HL-60/S4 treated with phorbol 12-myristate 13-acetate at 8.2 ng/mL for 4 days and 3 days (cell line): ENCODE measurements around the gene CACNA1D.
"Not testable (repeated sequence)": the region's sequence is repeated elsewhere in the genome, so short reads cannot be mapped to it uniquely, and the experiment has no call there.

ENCODE experiments used
- in situ Hi-C: fragments of 300-500 bp; cut with MboI; formaldehyde crosslinking; loops from 2 replicates; pipeline ENCODE4 v1.15.0; 2022; ENCODE audit warnings: low sequenced_read_pairs

The CACNA1D gene

GRCh38 chr3:53612508-53612907 is 118.1 kb downstream of the CACNA1D start:
- in situ Hi-C loops = no loop called here

- in situ Hi-C loops = no loop called here
These were observed 118.7 kb downstream of the CACNA1D start for GRCh38 chr3:53613125-53613524.

DNA sequence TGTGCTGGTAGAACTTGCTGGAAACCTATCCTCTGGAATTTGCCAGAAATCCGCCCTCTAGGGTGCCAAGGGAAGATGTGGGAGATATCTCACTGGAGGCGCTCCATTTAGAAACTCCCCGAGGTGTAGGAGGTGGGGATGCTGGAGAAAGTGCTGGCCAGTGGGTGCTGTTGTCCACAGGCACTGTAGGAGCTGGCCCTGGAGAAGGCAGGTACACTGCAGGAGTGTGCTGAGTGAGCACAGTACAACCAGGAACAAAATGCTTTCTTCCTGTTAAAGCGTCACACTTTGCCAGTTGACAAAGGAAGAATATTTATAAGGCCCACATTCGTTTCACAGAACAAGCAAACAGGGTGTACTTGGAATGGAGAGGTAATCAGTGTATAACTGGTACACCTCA is 119.9 kb downstream of the CACNA1D start:
- in situ Hi-C loops = no loop called here

GRCh38 chr3:53616321-53616720 is 121.9 kb downstream of the CACNA1D start:
- in situ Hi-C loops = no loop called here

DNA sequence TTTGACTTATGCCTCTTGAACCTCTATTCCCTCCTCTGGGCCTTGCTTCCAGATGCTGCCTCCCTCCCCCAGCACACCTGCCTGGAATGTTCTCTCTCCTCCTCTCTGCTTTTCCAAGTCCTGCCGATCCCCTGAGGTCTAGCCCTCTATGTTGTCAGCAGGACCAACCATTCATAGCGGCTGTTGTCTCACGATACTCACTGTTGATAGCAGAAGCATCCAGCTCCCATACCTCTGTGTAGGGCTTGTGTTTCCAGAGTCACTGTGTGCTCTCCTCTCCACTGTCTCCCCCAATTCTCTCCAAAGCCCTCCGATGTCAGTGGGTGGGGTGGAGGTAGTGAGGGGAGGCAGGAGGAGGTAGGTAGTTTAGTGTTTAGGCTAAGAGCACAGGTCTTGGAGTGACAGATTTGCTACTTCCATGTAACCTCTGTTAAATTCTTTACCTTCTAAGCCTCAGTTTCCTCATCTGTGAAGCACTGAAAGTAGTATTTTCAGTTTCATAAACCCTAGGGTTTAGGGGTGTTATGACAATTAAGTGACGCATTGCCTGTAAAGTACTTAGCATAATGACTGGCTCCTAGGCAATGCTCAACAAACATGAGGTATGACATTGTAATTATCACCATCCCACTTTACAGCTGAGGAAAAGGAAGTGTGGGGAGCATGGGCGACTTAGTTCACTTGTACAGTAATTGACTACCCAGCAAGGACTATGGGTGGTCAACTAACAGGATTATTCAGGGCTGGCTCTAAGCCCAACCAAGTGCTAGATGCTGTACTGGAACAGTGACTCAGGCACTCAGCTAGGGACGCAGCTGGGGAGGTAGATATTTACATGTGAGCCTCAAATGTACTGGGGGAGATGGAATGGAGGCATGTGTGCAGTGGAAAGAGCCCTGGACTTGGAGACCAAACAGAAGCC is 122.8 kb downstream of the CACNA1D start:
- in situ Hi-C loops = no loop called here

GRCh38 chr3:53617893-53618523 is 123.6 kb downstream of the CACNA1D start:
- in situ Hi-C loops = no loop called here

DNA sequence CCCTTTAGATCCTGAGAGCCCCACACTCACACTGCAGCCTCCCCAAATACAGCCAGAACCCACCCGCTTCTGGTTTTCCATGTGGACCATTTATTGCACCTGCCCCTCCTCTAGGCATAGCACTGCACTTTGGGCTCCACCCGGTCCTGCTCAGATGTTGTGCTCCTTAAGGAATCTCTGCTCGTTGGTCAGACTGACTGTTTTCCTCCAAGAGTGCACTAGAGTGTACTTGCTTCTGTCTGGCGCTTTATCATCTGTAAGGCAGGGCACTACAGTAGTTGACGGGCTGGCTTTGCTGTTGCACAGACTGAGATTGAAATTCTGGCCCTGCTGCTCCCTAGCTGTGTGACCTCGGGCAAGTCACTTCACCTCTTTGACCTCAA is 124.1 kb downstream of the CACNA1D start:
- in situ Hi-C loops = no loop called here

DNA sequence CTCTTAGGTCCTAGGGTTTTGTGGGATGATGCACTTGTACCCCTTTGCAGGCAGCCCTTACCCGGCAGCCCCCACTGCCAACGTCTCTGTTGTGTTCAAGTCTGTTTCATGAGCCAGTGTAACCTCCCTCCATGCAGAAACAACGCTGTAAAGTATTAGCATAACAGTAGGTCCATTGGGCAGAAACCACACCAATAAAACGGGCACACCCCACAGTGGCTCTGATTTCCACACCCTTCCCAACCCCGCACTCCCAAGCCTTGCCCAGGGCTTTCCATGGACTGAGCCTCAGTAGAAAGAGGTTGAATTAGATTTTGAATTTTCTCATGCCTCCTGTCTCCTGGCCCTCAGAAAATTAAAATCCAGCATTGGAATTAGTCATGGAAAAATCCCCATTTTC is 124.5 kb downstream of the CACNA1D start:
- in situ Hi-C loops = no loop called here

- in situ Hi-C loops = no loop called here
These were observed 129.8 kb downstream of the CACNA1D start for GRCh38 chr3:53624061-53624857.

GRCh38 chr3:53626876-53627275 is 132.5 kb downstream of the CACNA1D start:
- in situ Hi-C loops = no loop called here

- in situ Hi-C loops = no loop called here
These were observed 134.4 kb downstream of the CACNA1D start for GRCh38 chr3:53628536-53629401.

- in situ Hi-C loops = no loop called here
These were observed 135.0 kb downstream of the CACNA1D start for GRCh38 chr3:53629402-53629723.

DNA sequence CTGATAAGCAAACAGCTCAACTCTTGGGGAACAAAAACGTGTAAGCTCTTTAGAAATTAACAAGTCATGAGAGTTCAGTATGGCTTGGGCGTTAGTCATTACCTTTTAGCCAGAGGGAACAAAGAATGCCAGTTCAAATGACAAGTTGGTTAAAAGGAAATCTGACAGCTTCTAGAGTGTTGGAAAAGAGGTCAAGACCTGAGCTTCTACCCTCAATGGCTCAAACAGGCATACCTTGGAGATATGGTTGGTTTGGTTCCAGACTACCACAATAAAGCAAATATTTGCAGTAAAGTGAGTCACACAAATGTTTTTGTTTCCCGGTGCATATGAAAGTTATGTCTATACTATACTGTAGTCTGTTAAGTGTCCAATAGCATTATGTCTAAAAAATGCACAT is 136.1 kb downstream of the CACNA1D start:
- in situ Hi-C loops = no loop called here

DNA sequence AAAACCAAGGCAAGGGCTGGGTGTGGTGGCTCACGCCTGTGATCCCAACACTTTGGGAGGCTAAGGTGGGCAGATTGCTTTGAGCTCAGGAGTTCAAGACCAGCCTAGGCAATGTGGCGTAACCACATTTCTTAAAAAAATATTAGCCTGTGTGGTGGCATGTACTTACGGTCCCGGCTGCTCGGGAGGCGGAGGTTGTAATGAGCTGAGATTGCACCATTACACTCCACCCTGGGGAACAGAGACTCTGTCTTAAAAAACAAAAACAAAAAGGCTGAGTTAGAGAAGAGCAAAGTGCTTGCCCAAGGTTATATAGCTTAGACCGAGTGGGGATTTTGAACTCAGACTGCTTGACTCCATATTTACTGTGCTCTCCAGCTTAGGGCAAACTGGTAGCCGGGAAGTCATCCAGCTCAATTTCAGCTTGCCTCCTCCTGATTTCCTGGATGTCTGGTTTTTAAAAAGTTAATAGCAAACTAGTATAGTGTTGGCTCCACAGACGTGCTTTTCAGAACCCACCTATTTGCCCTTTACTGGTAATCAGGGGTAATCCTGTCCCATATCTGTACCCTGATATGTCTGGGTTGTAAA is 138.9 kb downstream of the CACNA1D start:
- in situ Hi-C loops = no loop called here

DNA sequence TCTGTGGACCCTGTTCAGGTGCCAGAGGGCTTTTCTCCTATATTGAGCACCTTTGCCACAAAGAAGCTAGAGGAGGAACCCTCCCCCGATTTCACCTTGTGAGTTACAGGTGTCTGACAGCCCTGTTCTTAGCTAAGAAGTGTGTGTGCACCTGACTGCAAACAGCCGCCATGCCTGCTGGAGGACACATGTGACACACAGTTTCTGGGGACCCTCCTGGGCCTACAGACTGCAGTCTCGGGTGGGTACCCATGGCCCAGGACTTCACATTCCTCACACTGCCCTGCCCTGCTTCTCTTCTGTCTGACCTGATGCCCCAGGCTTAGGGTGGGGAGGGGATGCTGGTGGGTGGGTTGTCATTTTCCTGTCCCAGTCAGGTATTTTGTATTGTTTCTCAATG is 140.6 kb downstream of the CACNA1D start:
- in situ Hi-C loops = no loop called here

DNA sequence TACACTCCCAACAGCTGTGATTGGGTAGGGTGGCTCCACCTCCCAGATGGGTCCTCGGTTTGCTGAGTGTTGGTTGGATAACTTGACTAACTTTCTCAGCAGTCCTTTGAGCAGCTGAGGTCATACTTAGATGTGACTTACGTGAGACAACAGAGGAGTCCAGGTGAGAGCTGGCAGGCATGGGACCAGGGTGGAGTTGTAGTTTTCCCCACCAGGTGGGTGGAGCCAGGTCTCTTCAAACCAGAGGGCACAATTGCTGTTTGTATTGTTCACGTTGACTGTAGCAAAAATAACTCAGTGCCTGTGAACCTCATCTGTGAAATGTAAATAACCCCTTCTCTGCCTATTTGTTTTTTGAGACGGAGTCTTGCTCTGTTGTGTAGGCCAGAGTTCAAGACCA is 144.4 kb downstream of the CACNA1D start:
- in situ Hi-C loops = not testable (repeated sequence)

- in situ Hi-C loops = no loop called here
These were observed 147.0 kb downstream of the CACNA1D start for GRCh38 chr3:53641397-53641796.

- in situ Hi-C loops = no loop called here
These were observed 147.8 kb downstream of the CACNA1D start for GRCh38 chr3:53642211-53642610.

- in situ Hi-C loops = no loop called here
These were observed 149.3 kb downstream of the CACNA1D start for GRCh38 chr3:53643757-53644156.

GRCh38 chr3:53645754-53646153 is 151.3 kb downstream of the CACNA1D start:
- in situ Hi-C loops = no loop called here
